GM19023 (cell line): ENCODE data around the gene PCSK6.

Experiments
- ATAC-seq: cut with Tn5 transposase; IDR thresholded peaks from one replicate; pipeline ENCODE4 v1.9.1; 2021; ENCODE audit warnings: mild to moderate bottlenecking, moderate library complexity; ENCODE audit not compliant: unreplicated experiment

Gene PCSK6

GRCh38 chr15:101489599-101490407 is at the start of gene PCSK6:
TSS of gene PCSK6 (minus strand) at chr15:101489707. CDS start at chr15:101489670, 37 bp downstream.
- ATAC-seq, result peak; percentile 23

GRCh38 chr15:101538996-101539395 is 49.5 kb upstream of the PCSK6 start:
- no peak for ATAC-seq

DNA sequence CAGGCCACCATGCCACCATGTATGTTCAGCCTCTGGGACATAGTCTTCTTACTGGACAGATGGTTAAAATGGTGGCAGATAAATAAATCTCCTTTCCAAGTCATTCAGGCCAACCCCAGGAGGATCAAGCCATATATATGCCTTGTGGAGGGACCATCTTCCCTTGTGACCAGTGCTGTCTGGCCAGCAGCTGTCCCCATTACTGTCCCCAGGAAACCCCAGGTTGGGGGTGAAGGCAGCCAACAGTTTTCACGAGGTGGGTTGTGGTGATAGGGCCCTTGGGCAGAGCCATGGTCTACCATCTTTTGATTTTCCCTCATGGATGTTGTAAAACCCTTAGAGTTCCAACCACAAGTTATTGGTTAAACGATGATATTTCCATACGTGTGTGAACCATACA is 48.7 kb upstream of the PCSK6 start:
- ATAC-seq, result no peak

DNA sequence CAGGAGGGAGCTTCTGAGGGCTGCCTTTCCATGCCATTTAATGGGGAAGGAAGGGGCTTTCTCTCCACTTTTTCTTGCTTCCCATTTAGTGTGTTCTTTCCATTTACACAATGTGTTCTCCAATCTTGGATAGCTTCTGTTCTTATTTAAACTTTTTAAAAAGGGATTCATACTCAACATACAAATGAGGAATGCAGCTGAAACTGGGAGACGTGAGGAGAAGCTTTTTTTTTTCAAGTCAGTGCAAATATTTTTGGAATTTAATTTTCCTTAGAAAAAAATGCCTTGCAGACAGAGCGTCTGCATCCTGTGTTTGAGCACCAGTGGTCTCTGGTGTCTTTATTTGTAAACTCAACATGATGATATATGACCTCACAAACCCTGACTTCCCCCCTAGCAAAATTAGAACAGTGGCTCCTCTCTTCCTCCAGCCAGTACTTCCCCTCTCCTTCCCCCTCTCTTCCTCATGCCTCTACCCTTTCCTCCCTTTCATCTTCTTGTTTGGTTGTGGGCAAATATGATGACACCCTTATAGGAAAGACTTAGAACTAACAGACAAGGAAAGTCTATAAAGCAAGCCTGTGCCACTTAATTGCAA is 48.1 kb upstream of the PCSK6 start:
- ATAC-seq, result no peak

GRCh38 chr15:101536875-101537405 is 47.4 kb upstream of the PCSK6 start:
- ATAC-seq, result no peak

GRCh38 chr15:101536166-101536874 is 46.8 kb upstream of the PCSK6 start:
- ATAC-seq, result no peak

DNA sequence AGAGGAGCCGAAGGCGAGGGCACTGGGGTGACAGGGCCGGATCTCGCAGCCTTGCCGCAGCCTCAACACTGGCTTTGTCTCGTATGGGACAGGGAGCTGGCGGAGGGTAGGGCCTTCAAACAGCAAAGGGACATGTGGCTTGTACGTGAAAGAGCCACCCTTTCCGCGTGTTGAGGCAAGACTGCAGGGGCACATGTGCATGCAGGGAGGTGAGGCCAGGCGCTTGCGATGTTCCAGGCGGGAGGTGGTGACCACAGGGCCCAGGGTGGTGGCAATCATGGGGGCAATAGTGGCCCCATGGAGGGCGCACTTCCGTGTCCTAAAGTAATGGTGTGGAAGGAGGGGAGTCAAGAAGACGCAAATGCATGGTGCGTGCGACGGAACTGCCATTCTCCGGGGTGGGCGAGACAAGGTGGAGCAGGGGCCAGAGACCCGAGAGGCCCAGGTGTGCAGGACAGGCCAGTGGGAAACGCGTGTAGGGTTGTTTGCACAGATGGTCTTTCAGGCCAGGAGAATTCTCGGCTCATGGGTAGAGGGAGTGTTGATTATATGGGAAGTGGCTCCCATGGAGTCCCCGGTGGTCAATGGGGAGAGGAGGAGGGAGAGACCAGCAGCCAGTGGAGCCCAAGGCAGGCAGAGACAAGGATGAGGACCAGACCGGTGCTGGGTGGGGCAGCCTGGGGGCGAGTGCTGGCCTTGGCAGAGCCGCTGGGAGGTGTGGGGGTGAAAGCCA is 45.8 kb upstream of the PCSK6 start:
- no peak for ATAC-seq

DNA sequence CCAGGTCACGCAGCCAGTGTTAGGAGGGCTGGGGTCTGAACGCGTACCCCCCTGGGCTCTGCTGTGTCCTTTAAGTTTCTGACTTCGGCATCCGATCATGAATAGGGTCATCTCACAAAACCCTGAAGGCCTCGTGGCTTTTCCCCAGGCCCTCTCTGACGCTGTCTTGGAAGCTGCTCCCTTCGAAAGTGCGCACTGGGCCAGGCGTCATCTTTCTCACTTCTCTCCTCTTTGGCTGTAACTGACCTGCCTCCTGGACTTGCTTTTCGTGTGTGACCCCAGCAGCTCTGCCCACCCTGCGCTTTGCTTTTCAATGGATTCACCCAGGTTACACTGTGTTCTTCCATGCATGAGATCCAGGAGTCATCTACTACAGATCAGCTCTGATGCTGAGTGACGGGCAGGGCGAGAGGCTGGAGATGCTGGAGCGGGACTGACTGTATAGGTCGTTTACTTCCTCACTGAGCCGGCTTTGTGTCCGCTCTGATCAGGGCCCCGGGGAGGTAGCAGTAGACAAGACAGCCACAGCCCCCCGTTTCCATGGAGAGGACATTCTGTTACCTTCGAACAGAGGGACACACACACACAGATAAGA is 45.0 kb upstream of the PCSK6 start:
- ATAC-seq, result no peak

- no peak for ATAC-seq
Observed at GRCh38 chr15:101533371-101534140, 44.0 kb upstream of the PCSK6 start.

DNA sequence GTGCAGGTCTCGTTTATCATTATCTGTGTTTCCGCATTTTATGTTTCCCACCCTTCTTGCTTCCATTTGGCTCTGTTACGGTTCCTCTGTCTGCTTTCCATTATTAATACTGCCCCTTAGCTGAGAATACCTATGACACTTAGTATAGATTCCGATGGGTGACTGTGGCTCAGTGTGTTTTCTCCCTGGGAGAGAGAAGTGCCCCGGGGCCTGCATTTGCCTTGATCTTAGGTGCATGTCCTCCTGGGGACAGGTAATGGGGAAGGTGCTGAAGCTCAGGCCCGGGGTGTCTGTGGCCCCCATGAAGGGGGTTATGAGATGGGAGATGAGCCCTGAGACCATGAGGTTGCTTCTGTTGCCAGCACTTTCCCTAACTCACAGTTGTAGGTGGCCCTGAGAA is 43.4 kb upstream of the PCSK6 start:
- ATAC-seq, result no peak

- no peak for ATAC-seq
Observed at GRCh38 chr15:101531170-101531569, 41.7 kb upstream of the PCSK6 start.

DNA sequence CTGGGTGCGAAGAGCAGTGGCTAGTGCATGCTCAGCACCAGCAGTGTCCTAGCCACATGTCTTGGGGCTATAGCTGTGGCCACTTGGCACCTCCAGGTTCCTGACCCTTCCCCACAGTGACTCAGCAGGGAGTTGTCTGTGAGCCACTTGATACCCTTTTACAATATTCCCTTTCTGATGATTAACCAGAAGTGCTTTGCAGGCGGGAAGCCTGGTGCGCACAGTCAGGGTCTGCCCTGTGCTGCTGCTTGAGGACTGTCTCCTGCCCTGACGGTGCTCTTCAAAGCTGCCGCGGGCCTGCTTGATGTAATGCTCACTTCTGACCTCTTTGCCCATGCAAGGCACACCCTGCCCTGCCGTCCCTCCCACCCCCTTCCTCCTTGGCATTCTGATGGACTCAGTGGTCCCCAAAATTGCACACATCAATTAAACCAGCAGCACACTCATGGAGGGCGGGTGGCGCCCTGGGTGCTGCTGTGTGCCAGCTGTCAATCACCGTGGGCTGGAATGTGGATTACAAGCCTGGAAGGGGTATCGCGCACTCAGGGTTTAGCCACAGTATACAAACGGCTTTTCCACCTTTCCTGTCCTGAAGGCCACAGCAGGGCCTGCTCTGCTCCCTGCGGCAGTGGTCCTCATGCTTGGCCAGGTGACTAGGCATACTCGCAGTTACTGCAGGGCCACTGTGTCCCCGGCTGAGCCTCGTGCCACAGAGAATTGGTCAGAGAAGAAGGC is 40.9 kb upstream of the PCSK6 start:
- ATAC-seq, result no peak

DNA sequence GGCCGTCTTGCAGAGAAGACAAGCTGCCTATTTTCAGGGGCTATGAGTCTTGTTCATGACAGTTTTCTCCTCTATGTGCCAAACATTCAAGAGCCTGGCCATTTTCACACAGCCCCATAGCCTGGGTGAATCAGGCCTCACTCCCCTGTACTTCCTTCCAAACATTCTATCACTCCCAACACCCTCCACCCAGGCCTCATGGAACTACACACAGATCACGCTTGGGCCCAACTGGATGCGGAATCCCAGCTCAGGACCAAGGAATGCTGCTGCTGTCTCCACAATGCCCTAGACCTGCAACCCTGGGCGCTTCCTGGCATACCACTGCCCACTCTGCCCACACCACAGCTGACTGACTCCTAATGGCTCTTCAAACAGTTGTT is 39.4 kb upstream of the PCSK6 start:
- ATAC-seq, result no peak

DNA sequence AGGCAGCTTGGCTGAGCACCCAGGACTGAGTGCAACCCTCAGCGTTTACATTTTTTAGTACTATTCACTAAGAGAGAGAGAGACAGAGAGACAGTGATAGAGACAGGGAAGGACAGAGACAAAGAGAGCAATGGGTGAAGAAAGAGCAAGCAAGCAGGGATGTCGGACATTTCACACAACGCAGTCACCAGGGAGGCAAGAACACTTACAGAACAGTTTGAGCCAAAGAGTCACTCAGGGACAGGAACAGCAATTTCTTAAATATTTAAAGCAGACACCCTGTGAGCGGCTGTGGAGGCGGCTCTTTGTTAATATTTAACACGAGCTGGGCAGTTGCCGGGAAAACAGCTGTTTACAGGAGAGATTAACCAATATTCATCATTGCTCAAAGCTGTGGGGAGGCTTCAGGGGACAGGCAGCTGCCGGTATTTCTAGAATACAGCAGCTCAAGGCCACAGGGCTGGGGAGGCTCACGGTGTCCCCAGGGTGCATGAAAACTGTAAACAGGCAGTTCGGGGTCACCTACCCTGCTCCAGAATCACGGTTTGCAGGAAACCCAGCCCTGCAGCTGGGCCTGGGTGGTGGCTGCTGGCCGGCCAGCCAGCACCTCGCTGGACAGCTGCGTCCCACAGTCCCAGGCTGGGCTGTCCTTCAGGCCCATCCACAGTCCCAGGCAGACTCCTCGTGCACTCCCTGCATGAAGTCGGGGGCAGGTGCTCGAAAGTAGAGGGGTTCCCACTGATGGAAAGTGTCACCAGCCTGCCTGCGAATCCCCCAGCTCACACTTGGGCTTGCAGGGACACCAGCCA is 38.8 kb upstream of the PCSK6 start:
- peak; percentile 56 for ATAC-seq

DNA sequence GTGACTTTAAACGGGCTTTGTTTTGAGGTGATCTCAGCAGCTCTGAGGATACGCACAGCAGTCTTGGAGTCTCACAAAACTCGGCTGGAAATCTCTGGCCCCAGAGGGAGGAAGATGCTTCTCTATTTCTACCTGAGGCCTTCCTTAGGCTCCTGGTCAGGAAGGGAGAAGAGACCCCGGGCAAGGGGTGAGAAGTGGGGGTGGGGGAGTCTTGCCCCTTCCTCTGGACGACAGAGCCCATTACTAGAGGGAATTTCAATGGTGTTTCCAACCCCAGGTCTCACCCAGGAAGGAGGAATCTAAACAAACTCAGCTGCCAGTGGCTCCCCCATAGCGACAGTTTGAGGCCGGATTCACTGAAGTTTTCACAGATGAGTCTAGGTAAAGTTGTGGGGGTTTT is 37.4 kb upstream of the PCSK6 start:
- ATAC-seq, result no peak

- no peak for ATAC-seq
Observed at GRCh38 chr15:101526442-101526841, 36.9 kb upstream of the PCSK6 start.

DNA sequence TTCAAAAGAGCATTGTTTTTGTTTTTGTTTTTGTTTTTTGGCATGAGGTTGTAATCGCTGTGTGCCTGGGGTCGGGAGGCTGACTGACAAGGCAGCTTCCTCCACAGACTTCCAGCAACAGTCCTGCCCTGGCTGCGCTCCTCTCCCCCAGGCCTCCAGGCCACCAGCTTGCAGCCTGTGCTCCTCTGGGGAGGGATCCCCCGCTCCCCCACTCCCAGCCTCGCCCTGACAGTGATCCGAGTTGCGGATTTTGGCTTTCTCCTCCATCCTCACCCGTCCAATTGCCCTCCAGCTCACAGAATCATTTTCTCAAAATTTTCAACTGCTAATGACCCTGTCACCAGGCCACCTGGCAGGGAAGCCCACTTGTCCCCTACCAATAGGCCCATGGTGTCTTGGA is 36.5 kb upstream of the PCSK6 start:
- no peak for ATAC-seq

DNA sequence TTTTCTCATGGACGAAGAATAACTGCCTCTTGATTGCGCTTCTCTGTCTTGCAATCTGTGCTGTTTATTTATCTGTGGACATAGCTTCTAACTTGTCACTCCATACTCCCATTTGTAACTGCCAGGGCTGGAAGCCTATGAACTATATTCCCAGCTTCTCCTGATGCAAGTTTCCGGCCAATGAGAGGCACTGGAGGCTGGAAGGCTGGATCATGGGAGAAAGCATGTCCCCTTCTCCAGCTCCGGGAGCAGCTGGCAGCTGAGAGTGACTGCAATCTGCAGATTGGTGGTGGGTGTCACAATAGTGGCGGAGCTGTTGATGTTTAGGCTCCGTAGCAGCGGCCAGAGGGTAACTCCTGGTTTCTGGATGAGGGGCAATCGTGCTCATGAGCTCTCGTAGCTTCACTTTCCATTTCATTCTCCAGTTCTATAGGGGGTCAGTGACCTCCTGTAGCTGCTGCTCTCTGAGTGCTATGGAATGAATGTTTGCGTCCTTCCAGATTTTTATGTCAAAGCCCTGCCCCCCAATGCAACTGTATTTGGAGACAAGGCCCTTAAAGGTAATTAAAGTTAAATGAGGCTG is 35.7 kb upstream of the PCSK6 start:
- ATAC-seq, result no peak
